GM19438 (cell line): Measurements from ENCODE around the gene VPS52.
A peak's percentile ranks its signal among the peaks of the same experiment; 100 is the strongest.

Experiments used
- ATAC-seq: cut with Tn5 transposase; IDR thresholded peaks from one replicate; pipeline ENCODE4 v1.9.1; 2021; ENCODE audit warnings: low read depth; ENCODE audit not compliant: unreplicated experiment

VPS52 gene

DNA sequence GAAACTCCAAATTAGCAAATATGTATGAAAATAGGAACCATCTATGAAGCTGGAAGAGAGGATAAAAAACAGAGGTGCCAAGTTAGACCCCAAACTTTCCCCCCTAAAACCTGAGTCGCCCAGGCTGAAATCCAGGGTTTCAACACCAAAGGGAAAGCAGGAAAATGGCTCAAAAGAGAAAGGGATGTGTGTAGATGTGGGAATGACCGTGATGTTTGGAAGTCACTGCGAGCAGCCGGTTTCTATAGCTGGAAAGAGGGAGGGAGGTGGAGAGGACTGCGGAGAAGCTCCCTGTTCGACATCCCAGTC, 58.9 kb downstream of the VPS52 start:
- no peak for ATAC-seq

DNA sequence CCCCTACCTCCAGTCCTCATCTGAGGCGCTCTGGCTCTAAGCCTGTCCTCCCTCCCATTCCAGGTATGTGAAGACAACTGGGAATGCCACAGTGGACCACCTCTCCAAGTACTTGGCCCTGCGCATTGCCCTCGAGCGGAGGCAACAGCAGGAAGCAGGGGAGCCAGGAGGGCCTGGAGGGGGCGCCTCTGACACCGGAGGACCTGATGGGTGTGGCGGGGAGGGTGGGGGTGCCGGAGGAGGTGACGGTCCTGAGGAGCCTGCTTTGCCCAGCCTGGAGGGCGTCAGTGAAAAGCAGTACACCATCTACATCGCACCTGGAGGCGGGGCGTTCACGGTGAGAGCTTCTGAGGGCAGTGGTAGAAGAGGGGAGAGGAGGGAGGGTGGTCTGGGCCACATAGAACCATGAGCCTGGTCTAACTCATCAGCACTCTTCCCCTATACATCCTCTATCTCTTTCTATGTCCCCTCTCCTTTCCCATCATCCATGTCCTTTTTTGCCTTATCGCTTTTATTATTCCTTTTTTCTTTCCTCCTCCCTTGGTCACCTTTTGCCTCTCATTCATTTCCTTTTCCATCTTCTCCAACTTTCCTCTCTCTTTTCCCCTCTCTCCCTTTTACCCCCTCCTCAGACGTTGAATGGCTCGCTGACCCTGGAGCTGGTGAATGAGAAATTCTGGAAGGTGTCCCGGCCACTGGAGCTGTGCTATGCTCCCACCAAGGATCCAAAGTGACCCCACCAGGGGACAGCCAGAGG, 59.8 kb downstream of the VPS52 start:
- no peak for ATAC-seq

DNA sequence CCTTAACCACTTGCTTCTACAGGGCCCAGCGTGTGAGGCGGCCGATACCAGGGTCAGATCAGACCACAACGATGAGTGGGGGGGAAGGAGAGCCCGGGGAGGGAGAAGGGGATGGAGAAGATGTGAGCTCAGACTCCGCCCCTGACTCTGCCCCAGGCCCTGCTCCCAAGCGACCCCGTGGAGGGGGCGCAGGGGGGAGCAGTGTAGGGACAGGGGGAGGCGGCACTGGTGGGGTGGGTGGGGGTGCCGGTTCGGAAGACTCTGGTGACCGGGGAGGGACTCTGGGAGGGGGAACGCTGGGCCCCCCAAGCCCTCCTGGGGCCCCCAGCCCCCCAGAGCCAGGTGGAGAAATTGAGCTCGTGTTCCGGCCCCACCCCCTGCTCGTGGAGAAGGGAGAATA, 60.5 kb downstream of the VPS52 start:
- no peak for ATAC-seq

DNA sequence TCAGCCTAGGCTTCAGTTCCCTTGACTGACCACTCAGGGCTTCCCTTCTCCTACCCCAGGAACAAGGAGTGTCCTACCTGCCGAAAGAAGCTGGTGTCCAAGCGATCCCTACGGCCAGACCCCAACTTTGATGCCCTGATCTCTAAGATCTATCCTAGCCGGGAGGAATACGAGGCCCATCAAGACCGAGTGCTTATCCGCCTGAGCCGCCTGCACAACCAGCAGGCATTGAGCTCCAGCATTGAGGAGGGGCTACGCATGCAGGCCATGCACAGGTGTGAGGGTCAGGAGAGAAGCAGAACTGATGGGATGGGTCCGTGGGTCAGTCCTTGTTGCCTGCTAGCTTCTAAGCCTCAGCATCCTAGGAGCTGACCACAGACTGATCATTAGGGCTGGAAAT, 61.8 kb downstream of the VPS52 start:
- ATAC-seq: no peak

DNA sequence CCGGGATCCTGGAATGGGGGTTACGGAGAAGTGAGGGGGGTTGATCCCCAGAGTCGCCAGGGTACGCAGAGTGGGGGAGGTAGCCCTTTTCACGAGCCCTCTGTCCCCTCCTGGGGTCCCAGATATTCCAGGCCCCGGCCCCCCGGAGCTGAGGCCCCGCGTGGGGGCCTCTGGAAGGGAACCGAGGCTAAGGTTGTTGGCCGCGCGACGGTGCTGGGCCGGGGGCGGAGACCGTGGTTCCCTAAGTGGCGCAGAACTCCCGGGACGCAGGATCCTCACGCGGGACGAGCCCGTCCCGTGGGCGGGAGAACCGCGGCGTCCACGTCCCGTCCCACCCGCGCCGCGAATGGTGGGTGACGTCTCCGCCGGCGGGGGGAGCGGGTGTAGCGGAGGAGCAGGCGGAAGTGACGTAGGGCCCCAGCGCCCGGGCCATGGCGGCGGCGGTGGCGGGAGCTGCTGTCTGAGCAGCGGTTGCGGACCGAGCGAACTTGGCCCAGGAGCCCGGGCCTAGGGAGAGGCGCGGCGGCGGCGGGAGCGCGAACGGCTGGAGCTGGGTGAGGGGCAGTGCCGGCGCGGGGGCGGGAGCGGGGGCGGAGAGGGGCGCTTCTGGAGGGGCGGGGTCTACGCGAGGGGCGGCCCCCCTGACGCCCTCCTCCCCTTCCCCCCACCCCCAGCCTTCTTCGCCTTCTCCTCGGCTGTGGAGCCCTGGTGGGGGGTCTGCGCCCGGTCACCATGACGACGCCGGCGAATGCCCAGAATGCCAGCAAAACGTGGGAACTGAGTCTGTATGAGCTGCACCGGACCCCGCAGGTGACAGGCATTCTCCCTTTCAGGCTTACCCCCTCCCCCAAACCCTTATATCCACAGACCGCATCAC, 63.3 kb downstream of the VPS52 start, which contains the start of gene RING1:
TSS of gene RING1 (plus strand) at position 410 of the 877 bp plus-strand sequence. CDS start at position 733, 323 bp downstream.
- peak; percentile 42 for ATAC-seq

DNA sequence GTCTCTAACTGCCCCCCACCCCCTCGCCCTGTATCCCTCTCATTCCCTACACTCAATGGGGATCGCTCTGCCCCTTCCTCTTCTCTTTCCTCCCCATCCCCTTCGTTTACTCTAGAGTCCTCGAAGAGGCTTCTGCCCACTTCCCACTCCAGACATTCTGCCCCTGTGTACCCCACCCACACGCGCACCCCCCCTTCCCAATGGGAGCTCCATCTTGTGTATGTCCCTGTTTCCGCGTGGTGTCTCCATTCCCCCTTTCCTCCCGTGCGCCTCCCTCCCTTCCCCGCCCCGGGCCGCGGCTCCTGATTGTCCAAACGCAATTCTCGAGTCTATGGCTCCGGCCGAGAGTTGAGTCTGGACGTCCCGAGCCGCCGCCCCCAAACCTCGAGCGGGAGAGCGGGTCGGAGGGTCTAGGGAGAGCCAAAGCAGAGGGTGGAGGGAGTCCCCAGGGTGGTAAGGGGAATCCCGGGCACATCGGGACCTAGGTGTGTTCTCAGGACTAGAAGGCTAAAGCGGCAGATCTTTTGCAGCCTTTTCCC, 64.1 kb downstream of the VPS52 start:
- no peak for ATAC-seq

DNA sequence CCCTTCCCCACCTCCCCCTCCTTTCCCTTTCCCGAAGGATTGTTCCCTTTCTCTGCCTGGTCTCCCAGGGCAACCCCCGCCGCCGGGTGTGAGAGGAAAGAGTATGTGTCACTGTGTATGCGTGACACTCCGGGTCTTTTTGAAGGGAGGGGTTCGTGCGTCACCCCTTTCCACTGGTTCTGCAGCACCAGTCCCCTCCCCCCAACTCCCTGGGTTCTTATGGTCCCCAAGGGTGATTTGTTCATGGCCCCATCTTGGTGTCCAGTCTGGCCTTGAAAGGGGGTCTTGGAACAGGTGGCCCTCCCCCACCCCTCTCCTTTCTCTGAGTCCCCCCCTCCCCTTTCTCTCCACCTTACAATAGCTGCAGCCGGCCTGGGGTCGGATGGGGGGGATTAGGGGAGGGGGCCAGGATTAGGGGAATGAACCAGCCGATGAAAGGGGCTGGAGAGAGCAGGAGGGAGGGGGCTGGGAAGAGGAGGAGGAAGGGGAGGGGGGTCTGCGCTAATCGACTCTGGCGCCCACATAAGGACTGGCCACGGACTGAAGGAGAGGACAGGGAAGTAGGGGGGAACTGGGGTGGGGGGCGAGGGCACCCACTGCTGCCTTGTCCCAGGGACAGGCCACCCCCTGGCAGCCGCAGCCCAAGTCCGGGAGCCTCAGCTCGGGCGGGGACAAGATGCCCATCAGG, 64.7 kb downstream of the VPS52 start:
- ATAC-seq: no peak

DNA sequence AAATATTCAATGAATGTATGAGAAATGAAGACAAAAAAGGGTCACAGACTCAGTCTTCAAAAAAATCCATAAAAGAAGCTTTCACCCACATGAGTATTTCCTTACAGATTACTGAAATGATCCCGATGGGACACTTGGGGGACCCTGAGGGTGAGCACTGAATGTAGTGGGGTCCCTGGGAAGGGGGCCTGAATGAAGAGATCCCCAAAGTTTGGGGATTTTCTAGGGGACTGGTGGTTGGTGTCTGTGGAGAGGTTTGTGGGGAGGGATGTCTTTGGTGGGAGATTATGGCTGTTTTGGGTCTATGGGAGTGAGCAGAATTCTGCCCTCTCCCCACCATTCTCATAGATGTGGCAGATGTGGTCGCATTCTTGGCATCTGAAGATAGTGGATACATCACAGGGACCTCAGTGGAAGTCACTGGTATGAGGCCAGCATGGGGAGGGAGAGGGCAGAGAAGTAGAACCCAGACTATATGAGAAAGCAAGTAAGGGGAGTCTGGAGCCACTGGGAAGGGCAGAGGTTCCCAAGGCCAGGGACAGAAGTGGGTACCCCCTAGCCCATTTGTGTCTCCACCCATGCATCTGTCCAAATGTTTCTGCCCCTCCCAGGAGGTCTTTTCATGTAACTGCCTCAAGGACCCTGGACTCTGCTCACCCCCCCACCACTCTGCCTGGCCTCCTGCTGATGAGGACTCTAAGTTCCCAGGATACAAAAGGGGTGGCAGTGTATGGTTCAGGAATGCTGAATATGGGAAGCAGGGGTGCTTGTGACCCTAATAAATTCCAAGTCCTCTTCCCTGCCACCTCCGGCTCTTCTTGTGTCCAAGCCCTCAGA, 65.4 kb downstream of the VPS52 start:
- ATAC-seq: no peak

DNA sequence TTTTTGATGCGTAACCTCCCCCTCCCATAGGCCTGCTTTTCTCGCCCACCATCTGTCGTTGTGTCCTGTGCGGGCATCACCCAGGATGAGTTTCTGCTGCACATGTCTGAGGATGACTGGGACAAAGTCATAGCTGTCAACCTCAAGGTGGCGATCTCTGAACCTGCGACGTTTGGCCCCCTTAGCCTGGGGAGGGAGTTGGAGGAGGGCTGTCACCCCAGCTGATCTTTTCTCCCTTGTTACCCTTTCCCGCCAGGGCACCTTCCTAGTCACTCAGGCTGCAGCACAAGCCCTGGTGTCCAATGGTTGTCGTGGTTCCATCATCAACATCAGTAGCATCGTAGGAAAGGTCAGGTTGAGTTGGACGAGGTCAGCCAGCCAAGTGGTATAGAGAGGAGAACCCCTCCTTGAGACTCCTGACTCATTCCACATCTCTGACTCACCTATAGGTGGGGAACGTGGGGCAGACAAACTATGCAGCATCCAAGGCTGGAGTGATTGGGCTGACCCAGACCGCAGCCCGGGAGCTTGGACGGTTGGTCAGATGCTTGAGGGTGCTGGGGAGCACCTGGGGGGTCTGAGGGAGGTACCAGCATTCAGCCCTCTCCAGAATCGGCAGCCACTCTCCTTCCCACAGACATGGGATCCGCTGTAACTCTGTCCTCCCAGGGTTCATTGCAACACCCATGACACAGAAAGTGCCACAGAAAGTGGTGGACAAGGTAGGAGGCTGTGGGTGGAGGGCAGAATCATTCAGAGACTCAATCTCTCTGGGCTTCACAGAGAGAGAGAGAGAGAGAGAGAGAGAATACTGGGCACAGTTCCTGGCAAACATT, 66.3 kb downstream of the VPS52 start:
- no peak for ATAC-seq

DNA sequence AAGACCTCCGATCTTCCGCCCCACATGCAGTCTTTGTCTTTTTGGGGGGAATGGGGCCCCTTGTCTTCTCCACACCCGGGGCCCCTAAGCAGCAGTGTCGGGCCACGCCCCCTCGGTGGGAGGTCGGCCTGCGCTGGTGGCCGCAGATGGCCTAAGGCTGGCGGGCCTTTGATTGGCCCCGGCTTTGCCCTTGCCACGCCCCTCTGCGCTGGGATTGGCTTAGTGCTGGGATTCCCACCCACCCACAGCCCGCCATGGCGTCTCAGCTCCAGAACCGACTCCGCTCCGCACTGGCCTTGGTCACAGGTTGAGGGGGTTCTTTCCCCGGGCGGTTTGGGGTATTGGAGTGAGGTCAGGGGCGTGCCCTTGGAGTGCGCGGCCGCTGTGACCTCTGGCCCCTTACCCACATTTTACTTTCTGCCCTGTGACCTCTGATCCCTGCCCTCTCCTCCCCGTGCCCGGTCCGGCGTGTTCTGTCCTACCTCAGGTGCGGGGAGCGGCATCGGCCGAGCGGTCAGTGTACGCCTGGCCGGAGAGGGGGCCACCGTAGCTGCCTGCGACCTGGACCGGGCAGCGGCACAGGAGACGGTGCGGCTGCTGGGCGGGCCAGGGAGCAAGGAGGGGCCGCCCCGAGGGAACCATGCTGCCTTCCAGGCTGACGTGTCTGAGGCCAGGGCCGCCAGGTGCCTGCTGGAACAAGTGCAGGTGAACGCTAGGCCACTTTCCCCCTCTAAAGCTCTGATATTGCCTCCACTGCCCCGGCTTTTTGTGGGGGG, 67.1 kb downstream of the VPS52 start, which contains the start of gene HSD17B8:
TSS of gene HSD17B8 (plus strand) at position 241 of the 776 bp plus-strand sequence. CDS start at position 255, 14 bp downstream.
- peak; percentile 44 for ATAC-seq

DNA sequence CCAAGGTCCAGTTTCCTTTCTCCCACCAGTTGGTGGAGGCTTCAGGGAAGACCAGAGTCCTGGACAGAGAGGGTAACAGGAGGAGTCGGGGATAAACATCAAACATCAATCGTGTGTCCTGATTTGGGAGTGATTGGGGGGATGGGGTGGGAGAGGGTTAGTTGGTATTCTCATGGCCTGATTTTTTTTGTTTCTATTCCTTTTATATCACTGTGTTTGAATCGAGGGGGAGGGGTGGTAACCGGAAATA, 67.6 kb downstream of the VPS52 start:
- no peak for ATAC-seq

DNA sequence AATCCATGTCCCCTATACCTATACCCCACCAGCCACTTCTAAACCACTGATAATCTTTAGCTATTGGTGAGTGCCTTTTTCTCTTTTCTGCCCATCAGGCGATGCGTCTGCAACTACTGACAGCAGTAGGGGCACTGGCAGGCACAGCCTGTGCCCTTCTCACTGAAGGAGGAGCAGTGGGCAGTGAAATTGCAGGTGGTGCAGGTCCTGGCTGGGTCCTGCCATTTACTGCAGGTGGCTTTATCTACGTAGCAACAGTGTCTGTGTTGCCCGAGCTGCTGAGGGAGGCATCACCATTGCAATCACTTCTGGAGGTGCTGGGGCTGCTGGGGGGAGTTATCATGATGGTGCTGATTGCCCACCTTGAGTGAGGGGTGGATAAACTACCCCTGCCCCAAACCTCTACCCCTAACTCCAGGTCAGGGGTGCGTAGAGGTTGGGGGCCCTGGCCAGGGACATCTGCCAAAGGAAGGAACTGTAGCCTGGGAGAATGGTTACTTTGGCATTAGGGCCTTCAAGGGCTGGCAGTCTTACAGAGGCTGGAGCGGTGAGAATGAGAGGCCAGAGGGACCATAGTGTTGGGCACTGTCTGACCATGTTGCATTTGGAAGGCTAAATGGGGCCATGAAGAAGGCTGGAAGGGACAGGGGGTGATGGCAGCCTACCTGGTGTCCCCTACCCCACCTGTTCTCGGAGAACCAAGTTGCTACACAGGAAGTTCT, 68.1 kb downstream of the VPS52 start:
- ATAC-seq: no peak

DNA sequence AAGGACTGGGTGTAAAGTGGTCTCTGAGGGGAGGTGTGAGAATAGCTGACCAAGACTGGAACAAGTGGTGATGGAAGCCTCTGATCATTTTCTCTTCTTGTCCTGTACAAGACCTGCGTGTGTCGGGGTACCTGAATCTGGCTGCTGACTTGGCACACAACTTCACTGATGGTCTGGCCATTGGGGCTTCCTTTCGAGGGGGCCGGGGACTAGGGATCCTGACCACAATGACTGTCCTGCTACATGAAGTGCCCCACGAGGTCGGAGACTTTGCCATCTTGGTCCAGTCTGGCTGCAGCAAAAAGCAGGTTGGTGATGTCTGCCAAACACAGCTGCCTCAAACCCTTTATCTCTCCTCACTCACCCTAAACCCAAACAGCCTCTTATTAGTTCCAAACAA, 68.9 kb downstream of the VPS52 start:
- no peak for ATAC-seq

DNA sequence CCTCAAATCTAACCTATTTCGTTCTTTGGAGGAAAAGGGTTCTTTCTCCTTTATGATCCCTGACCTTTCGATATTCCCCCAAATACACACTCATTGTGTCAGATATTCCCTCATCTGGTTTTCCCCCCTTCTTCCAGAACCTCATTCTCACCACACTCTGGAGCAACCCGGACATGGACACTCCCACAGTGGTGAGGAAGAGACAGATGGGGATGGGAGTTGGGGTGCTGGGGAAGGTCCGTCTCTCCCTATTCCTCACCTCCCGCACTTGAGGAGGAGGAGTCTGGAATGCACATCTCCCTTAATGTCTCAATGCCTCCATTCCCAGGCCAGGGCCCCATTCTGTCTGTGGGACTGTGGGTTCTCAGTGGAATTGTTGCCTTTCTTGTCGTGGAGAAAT, 69.7 kb downstream of the VPS52 start:
- no peak for ATAC-seq

DNA sequence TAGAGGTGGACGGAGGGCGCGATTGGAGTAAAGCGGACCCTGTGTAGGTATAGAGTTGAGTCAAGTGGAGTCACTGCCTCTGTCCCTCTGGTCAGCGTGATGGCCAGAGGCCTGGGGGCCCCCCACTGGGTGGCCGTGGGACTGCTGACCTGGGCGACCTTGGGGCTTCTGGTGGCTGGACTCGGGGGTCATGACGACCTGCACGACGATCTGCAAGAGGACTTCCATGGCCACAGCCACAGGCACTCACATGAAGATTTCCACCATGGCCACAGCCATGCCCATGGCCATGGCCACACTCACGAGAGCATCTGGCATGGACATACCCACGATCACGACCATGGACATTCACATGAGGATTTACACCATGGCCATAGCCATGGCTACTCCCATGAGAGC, 70.5 kb downstream of the VPS52 start:
- ATAC-seq: no peak
